Measurements from ENCODE around the gene CCT8. TPM values are rescaled to one million over a fixed set of nuclear protein-coding genes. Genes with fewer than 3 reads are reported as not detected.

CCT8 gene
- total and polyA plus RNA-seq, 3 experiments from 2014 or later: 138 to 415 (median 401) TPM

DNA sequence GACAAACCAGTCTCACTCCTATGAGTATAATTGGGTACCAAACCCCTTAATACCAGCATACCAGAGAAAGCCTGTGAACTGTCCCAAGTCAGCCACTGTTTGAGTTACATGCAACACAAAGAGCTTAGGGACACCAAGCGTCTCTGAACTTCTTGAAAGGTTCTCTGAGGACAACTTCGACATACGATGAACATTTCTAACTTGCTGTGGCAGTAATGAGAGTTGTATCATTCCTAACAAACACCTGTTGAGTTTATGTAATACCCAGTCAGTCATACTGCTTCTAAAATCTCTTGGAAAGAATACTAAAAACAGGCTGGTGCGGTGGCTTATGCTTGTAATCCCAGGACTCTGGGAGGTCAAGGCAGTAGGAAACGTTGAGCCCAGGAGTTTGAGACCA, 18.4 kb downstream of the CCT8 start:
- no peaks in the 10 kb centered on the region for H3K4me1 ChIP-seq (ENCODE audit: insufficient read depth, low read length)
- POLR2A ChIA-PET: no interaction called here
- no peaks in the 10 kb centered on the region for H3K27me3 Mint-ChIP-seq
- H3K27ac ChIP-seq (ENCODE audit: low read depth, low read length): no peak overlapping the region
- peaks cover 0 to 3% (median 0%) of the 10 kb centered on the region in 3 donors for H3K4me1 Mint-ChIP-seq
- H3K4me3 ChIP-seq (ENCODE audit: low read length): no peak overlapping the region
- CTCF ChIA-PET: no interaction called here
- H3K27me3 ChIP-seq (ENCODE audit: insufficient read depth, low read length, poor library complexity, severe bottlenecking): no peaks in the 10 kb centered on the region
- peaks cover 58% of the 10 kb centered on the region for H3K36me3 ChIP-seq (ENCODE audit: insufficient read depth, low read length)
- H3K36me3 Mint-ChIP-seq: peaks cover 2 to 43% (median 8%) of the 10 kb centered on the region in 3 donors
- H3K27ac Mint-ChIP-seq: no peak overlapping the region
- no peaks in the 10 kb centered on the region for H3K9me3 Mint-ChIP-seq
- no peak overlapping the region for H3K4me3 Mint-ChIP-seq
- no peaks in the 10 kb centered on the region for H3K9me3 ChIP-seq (ENCODE audit: low read length)
- DNase-seq: no peak

DNA sequence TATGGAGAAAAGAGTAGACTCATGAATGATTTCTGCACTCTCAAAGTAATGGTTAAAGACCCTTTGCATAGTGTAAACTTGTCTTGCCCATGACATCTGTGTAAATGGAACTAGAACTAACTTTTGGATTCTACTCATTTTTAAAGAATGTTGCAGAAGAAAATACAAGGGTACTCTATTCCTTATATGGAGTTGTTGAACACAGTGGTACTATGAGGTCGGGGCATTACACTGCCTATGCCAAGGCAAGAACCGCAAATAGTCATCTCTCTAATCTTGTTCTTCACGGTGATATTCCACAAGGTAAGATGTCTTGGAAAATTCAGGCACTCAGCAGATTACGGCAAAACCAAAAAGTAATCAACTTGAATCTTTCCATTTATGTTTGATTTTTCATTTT, 19.8 kb downstream of the CCT8 start:
- H3K9me3 Mint-ChIP-seq: no peaks in the 10 kb centered on the region
- peaks cover 62% of the 10 kb centered on the region for H3K36me3 ChIP-seq (ENCODE audit: insufficient read depth, low read length)
- H3K36me3 Mint-ChIP-seq: peaks cover 2 to 32% (median 8%) of the 10 kb centered on the region in 3 donors
- no peaks in the 10 kb centered on the region for H3K9me3 ChIP-seq (ENCODE audit: low read length)
- ChIA-PET CTCF (no interaction called here), POLR2A (no interaction called here)
- H3K4me1 ChIP-seq (ENCODE audit: insufficient read depth, low read length): no peaks in the 10 kb centered on the region
- H3K4me3 ChIP-seq (ENCODE audit: low read length): no peak overlapping the region
- peak overlapping the region in 2 of 8 donors; percentile 8 to 15 for H3K27ac Mint-ChIP-seq
- H3K4me1 Mint-ChIP-seq: peaks cover 0 to 3% (median 0%) of the 10 kb centered on the region in 3 donors
- H3K27me3 Mint-ChIP-seq: no peaks in the 10 kb centered on the region
- DNase-seq: no peak
- no peak overlapping the region for H3K27ac ChIP-seq (ENCODE audit: low read depth, low read length)
- no peaks in the 10 kb centered on the region for H3K27me3 ChIP-seq (ENCODE audit: insufficient read depth, low read length, poor library complexity, severe bottlenecking)
- no peak overlapping the region for H3K4me3 Mint-ChIP-seq

DNA sequence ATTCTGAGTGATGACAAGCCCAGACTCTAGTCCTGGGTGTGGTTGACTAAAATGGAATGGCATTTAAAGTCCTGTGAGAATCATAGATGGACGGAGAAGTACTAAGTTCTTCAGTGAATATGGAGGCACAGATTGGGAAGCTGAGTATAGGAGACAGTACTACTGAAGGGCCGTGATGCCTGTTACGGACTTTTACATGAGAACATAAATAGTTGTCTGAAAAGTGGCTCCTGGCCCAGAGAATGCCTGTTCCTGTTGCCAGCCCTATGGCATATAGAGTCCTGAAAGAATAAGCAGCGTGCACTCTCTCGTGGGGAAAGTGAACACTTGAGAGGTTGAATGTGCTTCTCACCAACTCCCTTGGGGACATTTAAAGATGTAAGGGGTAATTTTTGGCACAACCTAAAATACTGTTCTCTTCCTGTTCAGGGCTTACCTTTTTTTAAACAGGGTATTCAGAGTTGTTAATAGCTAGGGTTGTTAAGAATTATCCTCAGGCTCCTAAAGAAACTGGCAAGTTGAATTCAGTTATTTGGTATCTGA, 20.4 kb downstream of the CCT8 start:
- Mint-ChIP-seq H3K4me1 (peaks cover 0 to 3% (median 0%) of the 10 kb centered on the region in 3 donors), H3K9me3 (no peaks in the 10 kb centered on the region), H3K4me3 (no peak overlapping the region), H3K36me3 (peaks cover 2 to 29% (median 8%) of the 10 kb centered on the region in 3 donors), H3K27ac (peak overlapping the region in 1 of 8 donors; percentile 8), H3K27me3 (no peaks in the 10 kb centered on the region)
- DNase-seq: no peak
- no peak overlapping the region for H3K27ac ChIP-seq (ENCODE audit: low read depth, low read length)
- H3K4me1 ChIP-seq (ENCODE audit: insufficient read depth, low read length): no peaks in the 10 kb centered on the region
- CTCF ChIA-PET: no interaction called here
- POLR2A ChIA-PET: no interaction called here
- peaks cover 63% of the 10 kb centered on the region for H3K36me3 ChIP-seq (ENCODE audit: insufficient read depth, low read length)
- no peak overlapping the region for H3K4me3 ChIP-seq (ENCODE audit: low read length)
- H3K9me3 ChIP-seq (ENCODE audit: low read length): no peaks in the 10 kb centered on the region
- no peaks in the 10 kb centered on the region for H3K27me3 ChIP-seq (ENCODE audit: insufficient read depth, low read length, poor library complexity, severe bottlenecking)

DNA sequence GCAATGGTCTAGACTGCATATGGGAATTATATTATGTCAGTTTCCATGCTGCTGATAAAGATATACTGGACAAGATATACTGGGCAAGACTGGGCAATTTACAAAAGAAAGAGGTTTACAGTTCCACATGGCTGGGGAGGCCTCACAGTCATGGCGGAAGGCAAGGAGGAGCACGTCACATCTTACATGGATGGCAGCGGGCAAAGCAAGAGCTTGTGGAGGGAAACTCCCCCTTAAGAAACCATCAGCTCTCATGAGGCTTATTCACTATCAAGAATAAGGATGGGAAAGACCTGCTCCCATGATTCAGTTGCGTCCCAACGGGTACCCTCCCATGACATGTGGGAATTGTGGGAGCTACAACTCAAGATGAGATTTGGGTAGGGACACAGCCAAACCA, 21.2 kb downstream of the CCT8 start:
- H3K36me3 Mint-ChIP-seq: peaks cover 4 to 31% (median 8%) of the 10 kb centered on the region in 3 donors
- peaks cover 63% of the 10 kb centered on the region for H3K36me3 ChIP-seq (ENCODE audit: insufficient read depth, low read length)
- CTCF ChIA-PET: no interaction called here
- POLR2A ChIA-PET: no interaction called here
- no peak for DNase-seq
- no peak overlapping the region for H3K27ac Mint-ChIP-seq
- no peak overlapping the region for H3K4me3 ChIP-seq (ENCODE audit: low read length)
- no peaks in the 10 kb centered on the region for H3K4me1 ChIP-seq (ENCODE audit: insufficient read depth, low read length)
- no peaks in the 10 kb centered on the region for H3K27me3 ChIP-seq (ENCODE audit: insufficient read depth, low read length, poor library complexity, severe bottlenecking)
- H3K9me3 Mint-ChIP-seq: no peaks in the 10 kb centered on the region
- H3K9me3 ChIP-seq (ENCODE audit: low read length): no peaks in the 10 kb centered on the region
- H3K4me3 Mint-ChIP-seq: no peak overlapping the region
- no peaks in the 10 kb centered on the region for H3K27me3 Mint-ChIP-seq
- H3K4me1 Mint-ChIP-seq: peaks cover 0 to 7% (median 4%) of the 10 kb centered on the region in 3 donors
- H3K27ac ChIP-seq (ENCODE audit: low read depth, low read length): no peak overlapping the region

DNA sequence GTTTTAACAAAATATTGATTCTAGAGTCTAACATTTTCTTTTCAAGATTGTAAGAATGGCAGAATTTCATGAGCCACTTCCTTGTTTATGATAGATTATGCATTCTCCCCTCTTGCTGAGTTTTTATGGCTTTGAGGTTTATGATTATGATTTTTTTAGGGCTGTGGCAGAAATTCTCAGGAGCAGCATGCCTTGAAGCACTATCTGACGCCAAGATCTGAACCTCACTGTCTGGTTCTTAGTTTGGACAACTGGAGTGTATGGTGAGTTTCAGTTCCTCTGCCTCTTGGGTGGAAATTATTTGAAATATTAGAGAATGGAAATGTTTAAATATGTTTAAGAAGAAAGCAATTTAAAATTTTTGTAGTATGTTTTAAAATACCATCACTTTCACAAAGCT, 38.8 kb downstream of the CCT8 start:
- Histone ChIP-seq H3K36me3 (ENCODE audit: insufficient read depth, low read length) (peaks cover 65% of the 10 kb centered on the region), H3K27ac (ENCODE audit: low read depth, low read length) (no peak overlapping the region), H3K27me3 (ENCODE audit: insufficient read depth, low read length, poor library complexity, severe bottlenecking) (no peaks in the 10 kb centered on the region), H3K4me1 (ENCODE audit: insufficient read depth, low read length) (no peaks in the 10 kb centered on the region), H3K4me3 (ENCODE audit: low read length) (no peak overlapping the region), H3K9me3 (ENCODE audit: low read length) (no peaks in the 10 kb centered on the region)
- DNase-seq: no peak
- H3K36me3 Mint-ChIP-seq: peaks cover 14 to 87% (median 22%) of the 10 kb centered on the region in 3 donors
- no peaks in the 10 kb centered on the region for H3K9me3 Mint-ChIP-seq
- CTCF ChIA-PET: no interaction called here
- H3K27me3 Mint-ChIP-seq: no peaks in the 10 kb centered on the region
- no peak overlapping the region for H3K27ac Mint-ChIP-seq
- POLR2A ChIA-PET: interaction anchor here (0.5 kb wide), 1 partner anchor 198 kb away, joined by 3 read pairs; no protein-coding TSS in a partner anchor
- peaks cover 19 to 34% (median 33%) of the 10 kb centered on the region in 3 donors for H3K4me1 Mint-ChIP-seq
- H3K4me3 Mint-ChIP-seq: no peak overlapping the region

DNA sequence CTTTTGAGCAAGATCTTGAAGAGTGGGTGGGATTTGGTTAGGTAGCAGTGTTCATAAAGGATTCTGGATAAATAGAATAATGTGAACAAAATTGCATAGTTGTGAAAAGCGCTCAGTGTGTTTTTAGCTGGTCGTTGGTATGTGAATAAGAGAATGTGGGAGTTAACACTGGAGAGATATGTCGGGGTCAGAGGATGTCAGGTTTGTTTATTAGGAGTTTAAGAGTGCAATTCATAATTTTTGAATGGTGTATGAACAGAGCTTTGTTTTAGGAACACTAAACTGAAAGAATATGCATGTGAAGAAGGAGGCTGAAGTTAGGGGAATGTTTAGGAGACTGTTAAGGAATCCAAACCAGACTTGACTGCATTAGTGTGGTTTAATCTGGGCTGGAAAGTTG, 39.6 kb downstream of the CCT8 start:
- Histone ChIP-seq H3K9me3 (ENCODE audit: low read length) (no peaks in the 10 kb centered on the region), H3K4me1 (ENCODE audit: insufficient read depth, low read length) (no peaks in the 10 kb centered on the region), H3K27ac (ENCODE audit: low read depth, low read length) (no peak overlapping the region), H3K27me3 (ENCODE audit: insufficient read depth, low read length, poor library complexity, severe bottlenecking) (no peaks in the 10 kb centered on the region), H3K4me3 (ENCODE audit: low read length) (no peak overlapping the region), H3K36me3 (ENCODE audit: insufficient read depth, low read length) (peaks cover 62% of the 10 kb centered on the region)
- H3K4me3 Mint-ChIP-seq: no peak overlapping the region
- H3K27me3 Mint-ChIP-seq: no peaks in the 10 kb centered on the region
- H3K9me3 Mint-ChIP-seq: no peaks in the 10 kb centered on the region
- no peak for DNase-seq
- ChIA-PET POLR2A (no interaction called here), CTCF (no interaction called here)
- peak overlapping the region in 4 of 8 donors; percentile 7 to 56 (median 44) for H3K27ac Mint-ChIP-seq
- H3K36me3 Mint-ChIP-seq: peaks cover 14 to 87% (median 26%) of the 10 kb centered on the region in 3 donors
- H3K4me1 Mint-ChIP-seq: peaks cover 22 to 38% (median 37%) of the 10 kb centered on the region in 3 donors

DNA sequence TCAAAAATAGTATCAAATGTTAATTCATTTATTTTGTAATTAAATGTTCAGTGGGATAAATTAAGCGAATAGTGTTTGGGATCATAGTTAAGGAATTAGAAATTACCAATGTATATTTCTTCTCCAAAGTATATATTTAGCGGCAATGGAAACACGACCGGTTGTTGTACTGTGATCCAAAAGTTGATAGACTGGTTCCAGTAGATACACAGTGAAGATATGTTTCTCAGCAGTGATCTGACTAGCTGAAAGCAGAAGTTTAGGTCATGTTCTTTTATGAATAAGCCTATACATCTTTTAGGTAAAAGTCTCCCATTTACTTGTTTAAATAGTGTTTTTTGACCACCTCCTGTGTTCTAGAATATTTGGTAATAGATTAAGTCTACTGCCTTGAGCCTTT, 40.1 kb downstream of the CCT8 start:
- Histone ChIP-seq H3K27ac (ENCODE audit: low read depth, low read length) (no peak overlapping the region), H3K4me1 (ENCODE audit: insufficient read depth, low read length) (no peaks in the 10 kb centered on the region), H3K9me3 (ENCODE audit: low read length) (no peaks in the 10 kb centered on the region), H3K4me3 (ENCODE audit: low read length) (no peak overlapping the region), H3K36me3 (ENCODE audit: insufficient read depth, low read length) (peaks cover 56% of the 10 kb centered on the region), H3K27me3 (ENCODE audit: insufficient read depth, low read length, poor library complexity, severe bottlenecking) (no peaks in the 10 kb centered on the region)
- ChIA-PET POLR2A (no interaction called here), CTCF (no interaction called here)
- Mint-ChIP-seq H3K4me3 (no peak overlapping the region), H3K4me1 (peaks cover 22 to 38% (median 37%) of the 10 kb centered on the region in 3 donors), H3K27ac (peak overlapping the region in 1 of 8 donors; percentile 56), H3K36me3 (peaks cover 14 to 84% (median 26%) of the 10 kb centered on the region in 3 donors), H3K27me3 (no peaks in the 10 kb centered on the region), H3K9me3 (no peaks in the 10 kb centered on the region)
- no peak for DNase-seq

DNA sequence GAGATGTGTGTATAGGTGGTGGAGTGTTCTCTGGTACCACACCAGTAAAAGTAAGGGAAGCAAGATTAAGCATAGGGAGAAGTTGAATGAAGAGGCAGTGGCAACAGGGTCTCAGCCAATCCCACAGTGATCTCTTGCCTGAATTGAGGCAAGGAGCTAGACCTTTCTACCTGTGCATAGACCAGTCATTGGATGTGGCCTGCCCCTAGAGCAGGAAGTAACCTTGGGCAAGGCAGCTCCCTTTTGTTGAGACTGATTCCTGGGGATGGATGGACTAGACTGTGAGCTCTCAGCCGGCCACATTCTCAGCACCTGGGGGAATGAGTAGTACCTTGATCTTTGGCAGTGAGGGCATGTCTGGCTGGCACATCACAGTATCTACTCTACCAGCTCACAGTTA, 42.5 kb downstream of the CCT8 start:
- Histone ChIP-seq H3K27me3 (ENCODE audit: insufficient read depth, low read length, poor library complexity, severe bottlenecking) (no peaks in the 10 kb centered on the region), H3K27ac (ENCODE audit: low read depth, low read length) (no peak overlapping the region), H3K4me1 (ENCODE audit: insufficient read depth, low read length) (peaks cover 18% of the 10 kb centered on the region), H3K36me3 (ENCODE audit: insufficient read depth, low read length) (peaks cover 32% of the 10 kb centered on the region), H3K4me3 (ENCODE audit: low read length) (no peak overlapping the region), H3K9me3 (ENCODE audit: low read length) (no peaks in the 10 kb centered on the region)
- Mint-ChIP-seq H3K27ac (peak overlapping the region in 2 of 8 donors; percentile 21 to 46), H3K9me3 (no peaks in the 10 kb centered on the region), H3K36me3 (peaks cover 14 to 67% (median 22%) of the 10 kb centered on the region in 3 donors), H3K4me3 (no peak overlapping the region), H3K4me1 (peaks cover 33 to 54% (median 52%) of the 10 kb centered on the region in 3 donors), H3K27me3 (no peaks in the 10 kb centered on the region)
- CTCF ChIA-PET: interaction anchor here (0.8 kb wide), 1 partner anchor 15 kb away, joined by 3 read pairs; no protein-coding TSS in a partner anchor
- POLR2A ChIA-PET: no interaction called here
- DNase-seq: no peak
